ENCODE data around the gene DENND6A. TPM values are rescaled to one million over a fixed set of nuclear protein-coding genes. Genes with fewer than 3 reads are reported as not detected.

Gene DENND6A
- total and polyA plus RNA-seq, 2 of the 8 experiments (the other 6 are each of a cell fraction or from before 2014, with no cell fraction given): 7.8 to 14.8 TPM

GRCh38 chr3:57600195-57600594, 92.7 kb downstream of the DENND6A start:
- POLR2A ChIA-PET (ENCODE audit: partially characterized antibody): no interaction called here
- no peak overlapping the region for H3K56ac ChIP-seq (replicated peaks; ENCODE audit: insufficient read length, low read depth, low read length)
- H3K27me3 ChIP-seq (replicated peaks in 1 of 4; ENCODE audit: control insufficient read depth in 3 of 4, extremely low read depth in 1 of 4, insufficient read depth in 3 of 4, low read length in 3 of 4): no peaks in the 10 kb centered on the region
- H4K5ac ChIP-seq (ENCODE audit: insufficient read length, low read depth, low read length): no peak overlapping the region
- H4K8ac ChIP-seq (ENCODE audit: extremely low read depth, insufficient read depth, low read length): no peak overlapping the region
- no peak overlapping the region for H2BK12ac ChIP-seq (ENCODE audit: low read depth, low read length)
- H2AFZ ChIP-seq (ENCODE audit: low read length): no peak overlapping the region
- H3K79me2 ChIP-seq (ENCODE audit: control insufficient read depth in 1 of 2, insufficient read depth in 2 of 2, low read length in 2 of 2): peaks cover 8 to 20% of the 10 kb centered on the region in 2 experiments
- no peak for DNase-seq (ENCODE audit: low read depth in 1 of 2, low spot score in 2 of 2)
- no peak for FAIRE-seq
- peaks cover 2% of the 10 kb centered on the region; the same call in 1 of the 2 replicates for H3K79me1 ChIP-seq (ENCODE audit: low read depth, low read length)
- no peak overlapping the region for H3K9ac ChIP-seq (replicated peaks in 1 of 4; ENCODE audit: extremely low read depth in 1 of 4, low read depth in 3 of 4, low read length in 3 of 4)
- H4K91ac ChIP-seq (replicated peaks; ENCODE audit: insufficient read length, low read length): no peak overlapping the region
- no peak overlapping the region for H2AK5ac ChIP-seq (ENCODE audit: low read depth, low read length)
- H2BK20ac ChIP-seq (ENCODE audit: low read length): no peak overlapping the region
- peaks cover 7% of the 10 kb centered on the region; the same call in 1 of the 2 replicates for H3K23me2 ChIP-seq (ENCODE audit: low read depth, low read length)
- no peak overlapping the region for H3K4me2 ChIP-seq (ENCODE audit: insufficient read depth in 1 of 2, low read depth in 2 of 2, low read length in 2 of 2)
- H3K18ac ChIP-seq (ENCODE audit: extremely low read depth, low read length): no peak overlapping the region
- WGBS, 2 experiments (ENCODE audit: extremely low coverage in 1 of 2, insufficient coverage in 1 of 2, insufficient read length in 1 of 2, insufficient replicate concordance in 2 of 2, low coverage in 1 of 2, low lambda C conversion rate in 2 of 2, missing lambda C conversion rate in 1 of 2): 86% methylated on average over 2 of the region's 2 CpGs; no CpG with 5 or more reads in 1 of the 2 experiments
- CTCF ChIA-PET (ENCODE audit: partially characterized antibody): interaction anchor here (0.7 to 1.1 kb wide), 2 partner anchors 98 to 350 kb away, joined by 3 read pairs; no protein-coding TSS in a partner anchor
- no peak overlapping the region for H3K27ac ChIP-seq (ENCODE audit: low read depth, low read length)
- no peak overlapping the region for H2BK5ac ChIP-seq (ENCODE audit: low read depth, low read length)
- H3K14ac ChIP-seq (ENCODE audit: insufficient read length): no peak overlapping the region
- TF ChIP-seq ATF2 (IDR thresholded peaks at IDR 0.05; ENCODE audit: low read length) (no peak), MAFK (IDR thresholded peaks at IDR 0.05; ENCODE audit: low read depth, low read length) (no peak), GABPA (IDR thresholded peaks at IDR 0.05; ENCODE audit: borderline replicate concordance, insufficient read depth, low read length) (no peak), PHF8 (conservative IDR thresholded peaks at IDR 0.05; ENCODE audit: low read depth, low read length) (no peak)
- H2BK120ac ChIP-seq (replicated peaks; ENCODE audit: low read depth, low read length): no peak overlapping the region
- H3K9me3 ChIP-seq (ENCODE audit: insufficient read depth in 2 of 2, low read depth in 1 of 2, low read length in 1 of 2): no peaks in the 10 kb centered on the region
- H4K20me1 ChIP-seq (replicated peaks in 1 of 2; ENCODE audit: control insufficient read depth in 1 of 2, insufficient read depth in 2 of 2, low read length in 2 of 2): peaks cover 2% of the 10 kb centered on the region in 2 experiments
- H3K4me3 ChIP-seq (ENCODE audit: extremely low read depth in 1 of 4, insufficient read depth in 2 of 4, low read depth in 3 of 4, low read length in 4 of 4): no peak overlapping the region
- no peak overlapping the region for H3K4ac ChIP-seq (replicated peaks; ENCODE audit: insufficient read length, low read depth, low read length)
- no peak overlapping the region for H3K23ac ChIP-seq (ENCODE audit: insufficient read length)
- no peaks in the 10 kb centered on the region for H3K36me3 ChIP-seq (ENCODE audit: control insufficient read depth in 2 of 4, insufficient read depth in 4 of 4, low read length in 3 of 4)
- peaks cover 0 to 5% (median 1%) of the 10 kb centered on the region in 4 experiments; a peak in 3 of 7 replicates for H3K4me1 ChIP-seq (replicated peaks in 1 of 4; ENCODE audit: control insufficient read depth in 3 of 4, insufficient read depth in 4 of 4, low read length in 3 of 4)
- H2BK15ac ChIP-seq (ENCODE audit: low read length): no peak overlapping the region
